DOHH2 (cell line): ENCODE data around the gene SLC2A4.

ENCODE experiments used
- H3F3A ChIP-seq: fragments of 200-600 bp; sonication (generic), shearing (Covaris generic); 2 replicates; pipeline ENCODE4 v1.6.0; 2016; ENCODE audit warnings: antibody characterized with exemption, mild to moderate bottlenecking; ENCODE audit not compliant: control insufficient read depth, insufficient read depth
- H3K27ac ChIP-seq: fragments of 200-600 bp; sonication (generic); 2 replicates; pipeline ENCODE4 v1.5.1; 2014; ENCODE audit warnings: low read depth, mild to moderate bottlenecking, low read length, moderate library complexity
- H3K27me3 ChIP-seq: fragments of 200-600 bp; sonication (generic); 2 replicates; pipeline ENCODE4 v1.6.1; 2014; ENCODE audit warnings: mild to moderate bottlenecking, low read length, mixed read lengths; ENCODE audit not compliant: control insufficient read depth
- H3K36me3 ChIP-seq: fragments of 200-600 bp; sonication (generic); 2 replicates; pipeline ENCODE4 v1.6.1; 2014; ENCODE audit warnings: mild to moderate bottlenecking, low read length, moderate library complexity, mixed read lengths; ENCODE audit not compliant: control insufficient read depth
- H3K4me1 ChIP-seq: fragments of 200-600 bp; sonication (generic); 2 replicates; pipeline ENCODE4 v1.6.1; 2014; ENCODE audit warnings: mild to moderate bottlenecking, low read length, mixed read lengths; ENCODE audit not compliant: control insufficient read depth
- H3K4me2 ChIP-seq: fragments of 200-600 bp; sonication (generic); 2 replicates; pipeline ENCODE4 v1.6.0; 2014; ENCODE audit warnings: mild to moderate bottlenecking, low read length, moderate library complexity
- H3K4me3 ChIP-seq: fragments of 200-600 bp; sonication (generic); 2 replicates; pipeline ENCODE4 v1.5.1; 2014; ENCODE audit warnings: mild to moderate bottlenecking, low read length, mixed read lengths
- H3K79me2 ChIP-seq: fragments of 200-600 bp; sonication (generic); 2 replicates; pipeline ENCODE4 v1.6.1; 2014; ENCODE audit warnings: mild to moderate bottlenecking, low read length, mixed read lengths; ENCODE audit not compliant: control insufficient read depth
- H3K9me2 ChIP-seq: fragments of 200-600 bp; sonication (generic); replicated peaks from 2 replicates; pipeline ENCODE4 v1.6.1; 2014; ENCODE audit warnings: mild to moderate bottlenecking, low read length, mixed read lengths; ENCODE audit not compliant: control insufficient read depth
- H3K9me3 ChIP-seq: fragments of 200-600 bp; sonication (generic); 2 replicates; pipeline ENCODE4 v1.6.1; 2014; ENCODE audit warnings: antibody characterized with exemption, low read length, mixed read lengths; ENCODE audit not compliant: control insufficient read depth, insufficient read depth
- H4K20me1 ChIP-seq: fragments of 200-600 bp; sonication (generic); 2 replicates; pipeline ENCODE4 v1.6.0; 2014; ENCODE audit warnings: low read depth, mild to moderate bottlenecking, antibody characterized with exemption, low read length, moderate library complexity; ENCODE audit not compliant: control insufficient read depth, insufficient read depth
- EZH2phosphoT487 ChIP-seq: fragments of 200-600 bp; sonication (generic); IDR thresholded peaks from 2 replicates; pipeline ENCODE4 v1.6.1; 2017; ENCODE audit warnings: borderline replicate concordance, mild to moderate bottlenecking, antibody characterized with exemption, low read length, moderate library complexity, mixed read lengths
- TF ChIP-seq, protein P1 (sequence below): fragments of 200-600 bp; sonication (generic); IDR thresholded peaks from one replicate; pipeline ENCODE4 v1.5.1; 2014; ENCODE audit warnings: antibody characterized with exemption, mild to moderate bottlenecking, low read depth, low read length; ENCODE audit not compliant: poor library complexity, severe bottlenecking

SLC2A4 gene

GRCh38 chr17:7281953-7282751 is 634 bp downstream of the SLC2A4 start:
- no peak overlapping the region for H3K27ac ChIP-seq
- H3K4me1 ChIP-seq: peaks cover 31% of the 10 kb centered on the region
- no peaks in the 10 kb centered on the region for H3K9me2 ChIP-seq
- H4K20me1 ChIP-seq: no peaks in the 10 kb centered on the region
- no peak for TF ChIP-seq EZH2phosphoT487
- TF ChIP-seq, protein P1, sequence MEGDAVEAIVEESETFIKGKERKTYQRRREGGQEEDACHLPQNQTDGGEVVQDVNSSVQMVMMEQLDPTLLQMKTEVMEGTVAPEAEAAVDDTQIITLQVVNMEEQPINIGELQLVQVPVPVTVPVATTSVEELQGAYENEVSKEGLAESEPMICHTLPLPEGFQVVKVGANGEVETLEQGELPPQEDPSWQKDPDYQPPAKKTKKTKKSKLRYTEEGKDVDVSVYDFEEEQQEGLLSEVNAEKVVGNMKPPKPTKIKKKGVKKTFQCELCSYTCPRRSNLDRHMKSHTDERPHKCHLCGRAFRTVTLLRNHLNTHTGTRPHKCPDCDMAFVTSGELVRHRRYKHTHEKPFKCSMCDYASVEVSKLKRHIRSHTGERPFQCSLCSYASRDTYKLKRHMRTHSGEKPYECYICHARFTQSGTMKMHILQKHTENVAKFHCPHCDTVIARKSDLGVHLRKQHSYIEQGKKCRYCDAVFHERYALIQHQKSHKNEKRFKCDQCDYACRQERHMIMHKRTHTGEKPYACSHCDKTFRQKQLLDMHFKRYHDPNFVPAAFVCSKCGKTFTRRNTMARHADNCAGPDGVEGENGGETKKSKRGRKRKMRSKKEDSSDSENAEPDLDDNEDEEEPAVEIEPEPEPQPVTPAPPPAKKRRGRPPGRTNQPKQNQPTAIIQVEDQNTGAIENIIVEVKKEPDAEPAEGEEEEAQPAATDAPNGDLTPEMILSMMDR: no peak
- peaks cover 3% of the 10 kb centered on the region; the same call in 1 of the 2 replicates for H3F3A ChIP-seq
- no peaks in the 10 kb centered on the region for H3K36me3 ChIP-seq
- H3K4me3 ChIP-seq: peak overlapping the region; percentile 73
- peaks cover 30% of the 10 kb centered on the region for H3K27me3 ChIP-seq
- H3K79me2 ChIP-seq: no peaks in the 10 kb centered on the region
- H3K4me2 ChIP-seq: peak overlapping the region; percentile 92
- H3K9me3 ChIP-seq: no peaks in the 10 kb centered on the region

GRCh38 chr17:7282752-7283321 is 1.3 kb downstream of the SLC2A4 start:
- Histone ChIP-seq H3F3A (peaks cover 3% of the 10 kb centered on the region; the same call in 1 of the 2 replicates), H3K27ac (no peak overlapping the region), H3K4me3 (no peak overlapping the region), H3K9me3 (no peaks in the 10 kb centered on the region), H3K9me2 (no peaks in the 10 kb centered on the region), H3K27me3 (peaks cover 36% of the 10 kb centered on the region), H3K4me2 (no peak overlapping the region), H3K36me3 (no peaks in the 10 kb centered on the region), H4K20me1 (no peaks in the 10 kb centered on the region), H3K4me1 (peaks cover 31% of the 10 kb centered on the region), H3K79me2 (no peaks in the 10 kb centered on the region)
- no peak for TF ChIP-seq EZH2phosphoT487

- Histone ChIP-seq H3F3A (peaks cover 3% of the 10 kb centered on the region; the same call in 1 of the 2 replicates), H3K4me3 (no peak overlapping the region)
Observed at GRCh38 chr17:7283471-7284216, 2.1 kb downstream of the SLC2A4 start.

More at GRCh38 chr17:7283471-7284216, 2.1 kb downstream of the SLC2A4 start:
- H3K4me2 ChIP-seq: no peak overlapping the region
- no peak for TF ChIP-seq EZH2phosphoT487
- TF ChIP-seq, protein P1: no peak
- H3K27me3 ChIP-seq: peaks cover 44% of the 10 kb centered on the region
- no peak overlapping the region for H3K27ac ChIP-seq
- H3K4me1 ChIP-seq: peaks cover 31% of the 10 kb centered on the region
- no peaks in the 10 kb centered on the region for H3K36me3 ChIP-seq
- no peaks in the 10 kb centered on the region for H3K79me2 ChIP-seq
- H3K9me2 ChIP-seq: no peaks in the 10 kb centered on the region
- H4K20me1 ChIP-seq: no peaks in the 10 kb centered on the region
- no peaks in the 10 kb centered on the region for H3K9me3 ChIP-seq
